ENCODE measurements around the gene GPR42.
"Not testable (repeated sequence)": the region's sequence is repeated elsewhere in the genome, so short reads cannot be mapped to it uniquely, and the experiment has no call there.

GPR42 gene

GRCh38 chr19:35397064-35397463, 26.2 kb downstream of the GPR42 start:
- no peak for DNase-seq

- no peak for DNase-seq
Measured at GRCh38 chr19:35398570-35398969, 27.7 kb downstream of the GPR42 start.

- no peak for DNase-seq
Measured at GRCh38 chr19:35399231-35399630, 28.4 kb downstream of the GPR42 start.

GRCh38 chr19:35399948-35400772, 29.3 kb downstream of the GPR42 start:
- no peak for DNase-seq

- DNase-seq: no peak
Measured at GRCh38 chr19:35400773-35401100, 29.9 kb downstream of the GPR42 start.

GRCh38 chr19:35401416-35401815, 30.5 kb downstream of the GPR42 start:
- DNase-seq: not testable (repeated sequence)

- no peak for DNase-seq
Measured at GRCh38 chr19:35403116-35403760, 32.4 kb downstream of the GPR42 start.

- no peak for DNase-seq
Measured at GRCh38 chr19:35404879-35405622, 34.2 kb downstream of the GPR42 start.

GRCh38 chr19:35407619-35408018, 36.8 kb downstream of the GPR42 start:
- no peak for DNase-seq

GRCh38 chr19:35408284-35409171, 37.7 kb downstream of the GPR42 start:
- DNase-seq: no peak

- no peak for DNase-seq
Measured at GRCh38 chr19:35409191-35409590, 38.3 kb downstream of the GPR42 start.

GRCh38 chr19:35410487-35410886, 39.6 kb downstream of the GPR42 start:
- no peak for DNase-seq

- no peak for DNase-seq
Measured at GRCh38 chr19:35414442-35414841, 43.6 kb downstream of the GPR42 start.

GRCh38 chr19:35416331-35416730, 45.5 kb downstream of the GPR42 start:
- DNase-seq: no peak

GRCh38 chr19:35417278-35417677, 46.4 kb downstream of the GPR42 start:
- DNase-seq: no peak

GRCh38 chr19:35417713-35418534, 47.1 kb downstream of the GPR42 start:
- DNase-seq: no peak

GRCh38 chr19:35419046-35419445, 48.2 kb downstream of the GPR42 start:
- no peak for DNase-seq

- DNase-seq: no peak
Measured at GRCh38 chr19:35419805-35420204, 48.9 kb downstream of the GPR42 start.

- no peak for DNase-seq
Measured at GRCh38 chr19:35421362-35421761, 50.5 kb downstream of the GPR42 start.

Data from activated CD4-positive, CD25-positive, alpha-beta regulatory T cell treated with anti-CD3 and anti-CD28 coated beads, Interleukin-2, amount 50 U/mL, for 72 hours (primary cell).